Measurements from ENCODE around the gene ARHGAP15. TPM values are rescaled to one million over a fixed set of nuclear protein-coding genes. Genes with fewer than 3 reads are reported as not detected.

The ARHGAP15 gene
- total and polyA plus RNA-seq, 2 experiments from 2014 or later = 0.26 TPM; not detected in 1

DNA sequence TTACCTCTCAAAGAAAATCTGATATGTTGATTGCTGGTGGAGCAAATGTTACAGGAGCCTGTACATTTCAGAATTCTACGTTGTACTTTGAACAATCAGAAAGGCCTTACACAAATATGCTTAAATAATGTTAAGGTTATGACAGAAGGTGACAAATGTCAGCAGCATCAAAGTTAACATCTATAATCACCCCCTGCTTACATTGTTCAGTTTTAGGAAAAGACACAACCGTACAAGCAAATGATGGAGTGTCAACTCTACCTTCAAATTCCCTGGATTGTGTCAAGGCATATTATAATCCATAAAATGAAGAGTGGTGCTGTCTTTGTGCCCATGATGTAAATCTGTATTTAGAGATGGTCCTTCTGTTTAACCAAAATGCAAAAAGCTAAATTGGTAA is 465.5 kb downstream of the ARHGAP15 start:
- Histone ChIP-seq H3K79me2 (replicated peaks; ENCODE audit: insufficient read depth) (no peaks in the 10 kb centered on the region), H4K20me1 (replicated peaks; ENCODE audit: insufficient read depth) (no peaks in the 10 kb centered on the region), H3F3A (replicated peaks; ENCODE audit: low read depth) (no peaks in the 10 kb centered on the region), H3K9me2 (ENCODE audit: insufficient read depth) (no peaks in the 10 kb centered on the region), H3K4me3 (no peak overlapping the region), H3K27me3 (ENCODE audit: insufficient read depth) (no peaks in the 10 kb centered on the region), H3K27ac (ENCODE audit: low read depth) (no peak overlapping the region), H2AFZ (no peak overlapping the region), H3K36me3 (ENCODE audit: insufficient read depth) (no peaks in the 10 kb centered on the region), H3K4me2 (no peak overlapping the region), H3K4me1 (ENCODE audit: insufficient read depth) (no peaks in the 10 kb centered on the region)
- no peak for DNase-seq (ENCODE audit: low spot score)
- Mint-ChIP-seq H3K27me3 (ENCODE audit: insufficient read depth, low read depth, poor library complexity) (no peaks in the 10 kb centered on the region), H3K9me3 (no peaks in the 10 kb centered on the region), H3K4me1 (no peaks in the 10 kb centered on the region), H3K36me3 (ENCODE audit: low read depth) (no peaks in the 10 kb centered on the region), H3K4me3 (no peak overlapping the region), H3K27ac (no peak overlapping the region)
- TF ChIP-seq EZH2 (IDR thresholded peaks at IDR 0.05; ENCODE audit: low read depth, unreplicated experiment) (no peak), EZH2phosphoT487 (IDR thresholded peaks at IDR 0.05; ENCODE audit: unreplicated experiment) (no peak), ZNF114 (CRISPR knock-in tag; IDR thresholded peaks at IDR 0.05) (no peak), REST (IDR thresholded peaks at IDR 0.05; ENCODE audit: unreplicated experiment) (no peak), POLR2AphosphoS5 (IDR thresholded peaks at IDR 0.05; ENCODE audit: low read depth) (no peak), CREB1 (CRISPR knock-in tag; IDR thresholded peaks at IDR 0.05; ENCODE audit: low read depth) (no peak), CTCF (conservative IDR thresholded peaks at IDR 0.05; ENCODE audit: low read depth in 2 of 2) (no peak)
- TF ChIP-seq, protein P1, sequence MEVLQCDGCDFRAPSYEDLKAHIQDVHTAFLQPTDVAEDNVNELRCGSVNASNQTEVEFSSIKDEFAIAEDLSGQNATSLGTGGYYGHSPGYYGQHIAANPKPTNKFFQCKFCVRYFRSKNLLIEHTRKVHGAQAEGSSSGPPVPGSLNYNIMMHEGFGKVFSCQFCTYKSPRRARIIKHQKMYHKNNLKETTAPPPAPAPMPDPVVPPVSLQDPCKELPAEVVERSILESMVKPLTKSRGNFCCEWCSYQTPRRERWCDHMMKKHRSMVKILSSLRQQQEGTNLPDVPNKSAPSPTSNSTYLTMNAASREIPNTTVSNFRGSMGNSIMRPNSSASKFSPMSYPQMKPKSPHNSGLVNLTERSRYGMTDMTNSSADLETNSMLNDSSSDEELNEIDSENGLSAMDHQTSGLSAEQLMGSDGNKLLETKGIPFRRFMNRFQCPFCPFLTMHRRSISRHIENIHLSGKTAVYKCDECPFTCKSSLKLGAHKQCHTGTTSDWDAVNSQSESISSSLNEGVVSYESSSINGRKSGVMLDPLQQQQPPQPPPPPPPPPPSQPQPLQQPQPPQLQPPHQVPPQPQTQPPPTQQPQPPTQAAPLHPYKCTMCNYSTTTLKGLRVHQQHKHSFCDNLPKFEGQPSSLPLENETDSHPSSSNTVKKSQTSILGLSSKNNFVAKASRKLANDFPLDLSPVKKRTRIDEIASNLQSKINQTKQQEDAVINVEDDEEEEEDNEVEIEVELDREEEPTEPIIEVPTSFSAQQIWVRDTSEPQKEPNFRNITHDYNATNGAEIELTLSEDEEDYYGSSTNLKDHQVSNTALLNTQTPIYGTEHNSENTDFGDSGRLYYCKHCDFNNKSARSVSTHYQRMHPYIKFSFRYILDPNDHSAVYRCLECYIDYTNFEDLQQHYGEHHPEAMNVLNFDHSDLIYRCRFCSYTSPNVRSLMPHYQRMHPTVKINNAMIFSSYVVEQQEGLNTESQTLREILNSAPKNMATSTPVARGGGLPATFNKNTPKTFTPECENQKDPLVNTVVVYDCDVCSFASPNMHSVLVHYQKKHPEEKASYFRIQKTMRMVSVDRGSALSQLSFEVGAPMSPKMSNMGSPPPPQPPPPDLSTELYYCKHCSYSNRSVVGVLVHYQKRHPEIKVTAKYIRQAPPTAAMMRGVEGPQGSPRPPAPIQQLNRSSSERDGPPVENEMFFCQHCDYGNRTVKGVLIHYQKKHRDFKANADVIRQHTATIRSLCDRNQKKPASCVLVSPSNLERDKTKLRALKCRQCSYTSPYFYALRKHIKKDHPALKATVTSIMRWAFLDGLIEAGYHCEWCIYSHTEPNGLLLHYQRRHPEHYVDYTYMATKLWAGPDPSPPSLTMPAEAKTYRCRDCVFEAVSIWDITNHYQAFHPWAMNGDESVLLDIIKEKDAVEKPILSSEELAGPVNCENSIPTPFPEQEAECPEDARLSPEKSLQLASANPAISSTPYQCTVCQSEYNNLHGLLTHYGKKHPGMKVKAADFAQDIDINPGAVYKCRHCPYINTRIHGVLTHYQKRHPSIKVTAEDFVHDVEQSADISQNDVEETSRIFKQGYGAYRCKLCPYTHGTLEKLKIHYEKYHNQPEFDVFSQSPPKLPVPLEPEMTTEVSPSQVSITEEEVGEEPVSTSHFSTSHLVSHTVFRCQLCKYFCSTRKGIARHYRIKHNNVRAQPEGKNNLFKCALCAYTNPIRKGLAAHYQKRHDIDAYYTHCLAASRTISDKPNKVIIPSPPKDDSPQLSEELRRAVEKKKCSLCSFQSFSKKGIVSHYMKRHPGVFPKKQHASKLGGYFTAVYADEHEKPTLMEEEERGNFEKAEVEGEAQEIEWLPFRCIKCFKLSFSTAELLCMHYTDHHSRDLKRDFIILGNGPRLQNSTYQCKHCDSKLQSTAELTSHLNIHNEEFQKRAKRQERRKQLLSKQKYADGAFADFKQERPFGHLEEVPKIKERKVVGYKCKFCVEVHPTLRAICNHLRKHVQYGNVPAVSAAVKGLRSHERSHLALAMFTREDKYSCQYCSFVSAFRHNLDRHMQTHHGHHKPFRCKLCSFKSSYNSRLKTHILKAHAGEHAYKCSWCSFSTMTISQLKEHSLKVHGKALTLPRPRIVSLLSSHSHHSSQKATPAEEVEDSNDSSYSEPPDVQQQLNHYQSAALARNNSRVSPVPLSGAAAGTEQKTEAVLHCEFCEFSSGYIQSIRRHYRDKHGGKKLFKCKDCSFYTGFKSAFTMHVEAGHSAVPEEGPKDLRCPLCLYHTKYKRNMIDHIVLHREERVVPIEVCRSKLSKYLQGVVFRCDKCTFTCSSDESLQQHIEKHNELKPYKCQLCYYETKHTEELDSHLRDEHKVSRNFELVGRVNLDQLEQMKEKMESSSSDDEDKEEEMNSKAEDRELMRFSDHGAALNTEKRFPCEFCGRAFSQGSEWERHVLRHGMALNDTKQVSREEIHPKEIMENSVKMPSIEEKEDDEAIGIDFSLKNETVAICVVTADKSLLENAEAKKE (CRISPR knock-in tag; IDR thresholded peaks at IDR 0.05) = no peak
- ATAC-seq = no peak

Measured in GM23338 (cell line).